IMR-90 (cell line): ENCODE data around the gene VPS52. TPM values are rescaled to one million over a fixed set of nuclear protein-coding genes. Genes with fewer than 3 reads are reported as not detected.

Source experiments
- ATAC-seq: fragments of 200-7000 bp; cut with Tn5 transposase; 2 replicates; pipeline ENCODE4 v1.9.1; 2020; ENCODE audit warnings: low read depth, mild to moderate bottlenecking, moderate library complexity
- BruUV-seq: library from RNA; stranded (reverse); fragments of 400-500 nt; replicated peaks from 2 replicates; lab custom pipeline; 2021; lab: Mats Ljungman, UMichigan
- CTCF ChIA-PET: fragments of 300-600 bp; formaldehyde crosslinking; extraction: SDS; loops from one replicate; lab custom pipeline; 2021; ENCODE audit warnings: antibody characterized with exemption; lab: Yijun Ruan, JAX
- POLR2A ChIA-PET: fragments of 300-600 bp; sonication (Branson Sonifier 250); formaldehyde crosslinking; loops from one replicate; lab custom pipeline; 2022; ENCODE audit warnings: antibody characterized with exemption; ENCODE audit not compliant: unreplicated experiment; lab: Charles Lee
- DNase-seq: peaks from one replicate; pipeline ENCODE4 v3.0.0; 2013
- H2AFZ ChIP-seq: replicated peaks from 2 replicates; pipeline ENCODE3; 2013; ENCODE audit warnings: low read length, mild to moderate bottlenecking; ENCODE audit not compliant: poor library complexity
- H2AK5ac ChIP-seq: 2 replicates; pipeline ENCODE4 v1.6.1; 2013; ENCODE audit warnings: low read depth, low read length, inconsistent platforms
- H2AK9ac ChIP-seq: replicated peaks from 2 replicates; pipeline ENCODE3; 2013; ENCODE audit warnings: mild to moderate bottlenecking, low read depth, low read length, moderate library complexity; ENCODE audit not compliant: poor library complexity
- H2BK120ac ChIP-seq: 2 replicates; pipeline ENCODE4 v1.6.1; 2013; ENCODE audit warnings: low read depth, low read length, inconsistent platforms
- H2BK15ac ChIP-seq: 3 replicates; pipeline ENCODE4 v1.6.1; 2013; ENCODE audit warnings: low read depth, low read length, inconsistent platforms
- H2BK20ac ChIP-seq: 2 replicates; pipeline ENCODE4 v1.6.1; 2013; ENCODE audit warnings: low read depth, mild to moderate bottlenecking, inconsistent platforms, low read length, moderate library complexity
- H2BK5ac ChIP-seq: 2 replicates; pipeline ENCODE4 v1.6.1; 2013; ENCODE audit warnings: mild to moderate bottlenecking, low read depth, low read length, inconsistent platforms; ENCODE audit not compliant: poor library complexity, severe bottlenecking
- H3K14ac ChIP-seq: replicated peaks from 2 replicates; pipeline ENCODE4 v1.6.1; 2013; ENCODE audit warnings: low read depth, low read length, inconsistent platforms
- H3K18ac ChIP-seq: 2 replicates; pipeline ENCODE4 v1.6.1; 2013; ENCODE audit warnings: low read depth, low read length, control low read depth
- H3K23ac ChIP-seq: 2 replicates; pipeline ENCODE4 v1.6.1; 2013; ENCODE audit warnings: low read depth, low read length, inconsistent platforms
- H3K27ac ChIP-seq: 2 replicates; pipeline ENCODE4 v1.5.1; 2013; ENCODE audit warnings: mild to moderate bottlenecking, control low read depth, low read length; ENCODE audit not compliant: insufficient read depth
- H3K27me3 ChIP-seq: 2 replicates; pipeline ENCODE4 v1.6.1; 2013; ENCODE audit warnings: low read length; ENCODE audit not compliant: control insufficient read depth, insufficient read depth
- H3K36me3 ChIP-seq: 2 replicates; pipeline ENCODE4 v1.6.1; 2013; ENCODE audit warnings: low read length, mixed read lengths; ENCODE audit not compliant: control insufficient read depth, insufficient read depth
- H3K4ac ChIP-seq: 2 replicates; pipeline ENCODE4 v1.6.1; 2013; ENCODE audit warnings: low read depth, low read length, inconsistent platforms
- H3K4me1 ChIP-seq: 2 replicates; pipeline ENCODE4 v1.6.1; 2013; ENCODE audit warnings: low read length, mixed read lengths; ENCODE audit not compliant: control insufficient read depth, insufficient read depth
- H3K4me2 ChIP-seq: 2 replicates; pipeline ENCODE4 v1.6.1; 2013; ENCODE audit warnings: low read depth, mild to moderate bottlenecking, control low read depth, low read length, moderate library complexity
- H3K4me3 ChIP-seq: 2 replicates; pipeline ENCODE4 v1.5.1; 2013; ENCODE audit warnings: low read depth, mild to moderate bottlenecking, control low read depth, low read length, moderate library complexity; ENCODE audit not compliant: insufficient read depth
- H3K56ac ChIP-seq: 2 replicates; pipeline ENCODE4 v1.6.1; 2013; ENCODE audit warnings: low read length, inconsistent platforms; ENCODE audit not compliant: insufficient read depth; ENCODE audit errors: extremely low read depth
- H3K79me1 ChIP-seq, 2 experiments: 2 replicates each; pipeline ENCODE4 v1.6.1; 2013; ENCODE audit warnings: low read length in 2 of 2, inconsistent platforms in 1 of 2, low read depth in 1 of 2
- H3K9ac ChIP-seq: 2 replicates; pipeline ENCODE4 v1.6.1; 2013; ENCODE audit warnings: low read depth, low read length, control low read depth
- H3K9me1 ChIP-seq: 2 replicates; pipeline ENCODE4 v1.6.1; 2013; ENCODE audit warnings: low read length, inconsistent platforms; ENCODE audit not compliant: insufficient read depth
- H3K9me3 ChIP-seq: 2 replicates; pipeline ENCODE4 v1.6.1; 2013; ENCODE audit warnings: low read length; ENCODE audit not compliant: control insufficient read depth, insufficient read depth
- H4K20me1 ChIP-seq: 2 replicates; pipeline ENCODE4 v1.6.1; 2013; ENCODE audit warnings: low read length, inconsistent platforms; ENCODE audit not compliant: insufficient read depth
- H4K5ac ChIP-seq: 2 replicates; pipeline ENCODE4 v1.6.1; 2013; ENCODE audit warnings: mild to moderate bottlenecking, low read depth, low read length, control low read depth
- H4K8ac ChIP-seq, 2 experiments: 2 replicates each; pipeline ENCODE4 v1.6.1; 2013; ENCODE audit warnings: low read depth in 2 of 2, low read length in 2 of 2, control low read depth in 1 of 2, inconsistent platforms in 1 of 2
- H4K91ac ChIP-seq: 2 replicates; pipeline ENCODE4 v1.6.1; 2013; ENCODE audit warnings: low read depth, low read length, inconsistent platforms; ENCODE audit not compliant: insufficient read depth
- BHLHE40 ChIP-seq: fragments of 150-350 bp; IDR thresholded peaks from 2 replicates; pipeline ENCODE4 v1.6.1; 2016; ENCODE audit warnings: mild to moderate bottlenecking, low read depth, low read length
- CEBPB ChIP-seq: IDR thresholded peaks from 2 replicates; pipeline ENCODE4 v1.6.1; 2012; ENCODE audit warnings: low read depth, low read length, improper control_type of control experiment
- CTCF ChIP-seq: conservative IDR thresholded peaks from 2 replicates; pipeline ENCODE4 v1.5.1; 2012; ENCODE audit warnings: mild to moderate bottlenecking, low read depth, low read length, improper control_type of control experiment
- MAZ ChIP-seq: IDR thresholded peaks from 2 replicates; pipeline ENCODE4 v1.6.1; 2012; ENCODE audit warnings: low read depth, mild to moderate bottlenecking, low read length, improper control_type of control experiment, moderate library complexity, borderline replicate concordance
- MXI1 ChIP-seq: IDR thresholded peaks from 2 replicates; pipeline ENCODE4 v1.6.1; 2012; ENCODE audit warnings: low read depth, mild to moderate bottlenecking, low read length, moderate library complexity, borderline replicate concordance
- NFE2L2 ChIP-seq: fragments of 150-350 bp; IDR thresholded peaks from 2 replicates; pipeline ENCODE4 v1.6.1; 2016; ENCODE audit warnings: low read depth, mild to moderate bottlenecking, low read length
- RCOR1 ChIP-seq: IDR thresholded peaks from 2 replicates; pipeline ENCODE4 v1.6.1; 2012; ENCODE audit warnings: mild to moderate bottlenecking, low read length, improper control_type of control experiment; ENCODE audit not compliant: insufficient replicate concordance
- whole genome bisulfite sequencing, 2 experiments: methylation state at CpG; one replicate each; pipeline versions ENCODE4 v1.1.5 to v1.1.7; 2013; ENCODE audit warnings: missing lambda C conversion rate in 2 of 2; ENCODE audit not compliant: insufficient read length in 1 of 2; ENCODE audit errors: extremely low coverage in 2 of 2; 5-methylcytosine and 5-hydroxymethylcytosine counted together
- dilution Hi-C: fragments of 300-500 bp; cut with HindIII; formaldehyde crosslinking; loops from one replicate; pipeline ENCODE4 v1.14.3; 2018; ENCODE audit warnings: low sequenced_read_pairs; ENCODE audit not compliant: unreplicated experiment
- in situ Hi-C: fragments of 300-500 bp; cut with MboI; formaldehyde crosslinking; loops from 3 replicates; pipeline ENCODE4 v1.14.3; 2019; ENCODE audit warnings: low sequenced_read_pairs, inconsistent platforms, mixed read lengths
- intact Hi-C: fragments of 100-400 bp; cut with micrococcal nuclease; formaldehyde crosslinking; loops from 2 replicates; pipeline ENCODE4 v1.10.0; 2022
- polyA plus RNA-seq, 3 experiments: library from polyadenylated mRNA; depleted of rRNA; stranded (reverse); fragments of >200 nt; gene quantifications; 2 replicates each; pipeline ENCODE4 v1.2.3, GENCODE V29; 2012; ENCODE audit warnings: low replicate concordance in 1 of 3
- total RNA-seq: library from RNA; depleted of rRNA; stranded (reverse); fragments of >200 nt; gene quantifications from 2 replicates; pipeline ENCODE4 v1.2.3, GENCODE V29; 2012

The VPS52 gene
- total and polyA plus RNA-seq, 2 of the 4 experiments (the other 2 are of a cell fraction): 29.8 to 54.6 TPM

GRCh38 chr6:33208091-33208967, 63.3 kb downstream of the VPS52 start, which contains the start of gene RING1 (continued):
- TF ChIP-seq MXI1 (0 out of 2 replicates have a peak, but pooled peaks have one; percentile 37), NFE2L2 (no peak; the same call in 1 of the 2 replicates), CEBPB (no peak)

- Histone ChIP-seq H3K27me3 (no peaks in the 10 kb centered on the region), H4K5ac (peak overlapping the region; percentile 94)
- peak; percentile 43 for DNase-seq
Measured at GRCh38 chr6:33207552-33208090, 64.1 kb downstream of the VPS52 start.

More at GRCh38 chr6:33207552-33208090, 64.1 kb downstream of the VPS52 start:
- dilution Hi-C loops (no loop called here), in situ Hi-C loops (no loop called here), intact Hi-C loops (loop anchor here (2.0 kb wide), 1 partner anchor 203 kb away; the partner anchor contains the start of gene PHF1)
- H3K4ac ChIP-seq: peak overlapping the region; percentile 97
- H3K36me3 ChIP-seq: peaks cover 32% of the 10 kb centered on the region
- H2AK9ac ChIP-seq: peak overlapping the region; percentile 95
- H3K9ac ChIP-seq: peak overlapping the region; percentile 96
- TF ChIP-seq CEBPB: no peak
- peak; percentile 88; the same call in 1 of the 2 replicates for TF ChIP-seq MAZ
- 0 out of 2 replicates have a peak, but pooled peaks have one; percentile 17 for TF ChIP-seq BHLHE40
- TF ChIP-seq RCOR1: no peak
- TF ChIP-seq CTCF: no peak
- peak overlapping the region; percentile 99 for H3K23ac ChIP-seq
- H3K18ac ChIP-seq: peak overlapping the region; percentile 72
- H4K91ac ChIP-seq: peak overlapping the region; percentile 84
- POLR2A ChIA-PET: interaction anchor here (0.6 to 1.3 kb wide), 2 partner anchors 64 to 255 kb away, joined by 5 to 6 read pairs; partner anchors contain the start of genes HLA-DMA, RPS18 and VPS52
- peaks cover 11 to 68% of the 10 kb centered on the region in 2 experiments for H3K79me1 ChIP-seq
- H3K4me2 ChIP-seq: peak overlapping the region; percentile 97
- H3K27ac ChIP-seq: peak overlapping the region; percentile 94
- peak overlapping the region; percentile 90 to 100 for H4K8ac ChIP-seq
- H3K56ac ChIP-seq: peak overlapping the region; percentile 90
- peaks cover 25% of the 10 kb centered on the region for H3K4me1 ChIP-seq
- peak overlapping the region; percentile 64; the same call in 1 of the 2 replicates for H2BK120ac ChIP-seq
- H2AFZ ChIP-seq: peak overlapping the region; percentile 95
- H3K9me1 ChIP-seq: peaks cover 25% of the 10 kb centered on the region
- 0% methylated on average over 7 of the region's 29 CpGs; no CpG with 5 or more reads in 1 of the 2 experiments for WGBS, 2 experiments
- H3K9me3 ChIP-seq: no peaks in the 10 kb centered on the region
- H3K4me3 ChIP-seq: peak overlapping the region; percentile 90
- peak; percentile 30 for ATAC-seq
- no TSS peak for BruUV-seq
- H4K20me1 ChIP-seq: peaks cover 14% of the 10 kb centered on the region; the same call in 1 of the 2 replicates
- peak overlapping the region; percentile 84; the same call in 1 of the 3 replicates for H2BK15ac ChIP-seq
- peak overlapping the region; percentile 29; the same call in 1 of the 2 replicates for H2BK20ac ChIP-seq
- H3K14ac ChIP-seq: peak overlapping the region; percentile 98
- peak overlapping the region; percentile 78 for H2BK5ac ChIP-seq
- CTCF ChIA-PET: no interaction called here
- H2AK5ac ChIP-seq: peak overlapping the region; percentile 91
